GM21526 (cell line): Measurements from ENCODE around the gene PSMB3.
A peak's percentile ranks its signal among the peaks of the same experiment; 100 is the strongest.

ENCODE experiments used
- ATAC-seq: cut with Tn5 transposase; IDR thresholded peaks from one replicate; pipeline ENCODE4 v1.9.1; 2021; ENCODE audit warnings: moderate library complexity; ENCODE audit not compliant: unreplicated experiment, low FRiP score

Gene PSMB3

GRCh38 chr17:38752308-38753070 lies at the start of gene PSMB3:
Gene PSMB3, plus strand, starts transcription at chr17:38752741. Its CDS starts 86 bp downstream, at chr17:38752827.
- peak; percentile 73 for ATAC-seq

GRCh38 chr17:38702916-38703741 lies 49.4 kb upstream of the PSMB3 start:
- no peak for ATAC-seq

DNA sequence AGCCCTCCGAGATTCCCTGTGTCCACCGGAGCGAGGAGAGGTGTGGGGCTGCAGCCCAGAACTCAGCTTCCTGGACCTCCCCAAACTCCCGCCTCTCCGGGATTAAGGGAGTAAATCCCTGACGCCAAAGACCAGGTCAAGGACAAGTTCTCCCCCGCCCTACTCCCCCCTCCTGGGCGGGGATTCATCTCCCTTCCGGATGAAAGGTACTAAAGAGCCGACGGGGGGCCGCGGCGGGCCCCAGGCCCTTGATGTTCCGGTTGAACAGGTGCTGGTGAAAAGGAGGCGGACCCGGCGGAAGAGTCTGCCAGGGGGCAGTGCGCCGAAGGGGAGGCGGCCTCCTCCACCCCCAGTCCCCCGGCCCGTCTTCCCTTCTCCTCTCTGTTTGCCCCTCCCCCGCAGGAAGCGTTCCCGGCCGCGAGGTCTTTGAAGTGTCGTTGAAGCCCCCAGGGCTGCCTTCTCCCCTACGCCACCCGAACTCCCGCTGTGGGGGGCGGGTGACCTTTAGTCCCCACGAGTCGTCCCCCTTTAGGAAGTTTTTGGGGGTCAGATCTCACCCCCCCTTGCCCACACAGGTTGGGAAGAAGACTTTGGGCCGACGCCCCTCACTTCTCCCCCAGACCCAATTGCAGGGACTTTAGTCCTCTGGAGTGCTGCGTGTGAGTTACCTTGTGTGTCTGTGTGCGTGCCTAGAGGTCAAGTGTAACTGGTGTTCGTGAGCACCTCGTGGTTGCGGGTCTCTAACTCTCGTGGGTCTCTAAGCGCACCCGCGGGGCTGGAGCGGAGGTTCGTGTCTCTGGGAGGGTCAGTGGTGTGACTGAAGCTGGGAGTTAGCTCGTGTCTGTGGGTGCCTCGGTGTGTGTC lies 48.6 kb upstream of the PSMB3 start:
- ATAC-seq = no peak

GRCh38 chr17:38704606-38705522 lies 47.7 kb upstream of the PSMB3 start, which contains the start of gene MLLT6:
Gene MLLT6, plus strand, starts transcription at chr17:38705273. Its CDS starts 360 bp downstream, at chr17:38705633.
- no peak for ATAC-seq

DNA sequence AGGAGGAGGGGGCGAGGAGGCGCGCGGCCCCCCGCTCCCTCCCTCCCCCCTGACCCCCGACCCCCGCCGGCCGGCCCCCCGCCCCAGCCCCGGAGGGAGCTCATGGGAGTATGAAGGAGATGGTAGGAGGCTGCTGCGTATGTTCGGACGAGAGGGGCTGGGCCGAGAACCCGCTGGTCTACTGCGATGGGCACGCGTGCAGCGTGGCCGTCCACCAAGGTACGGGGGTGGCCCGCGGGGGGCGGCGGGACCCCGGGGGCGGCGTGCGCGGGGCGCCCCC lies 47.1 kb upstream of the PSMB3 start:
- ATAC-seq = no peak

DNA sequence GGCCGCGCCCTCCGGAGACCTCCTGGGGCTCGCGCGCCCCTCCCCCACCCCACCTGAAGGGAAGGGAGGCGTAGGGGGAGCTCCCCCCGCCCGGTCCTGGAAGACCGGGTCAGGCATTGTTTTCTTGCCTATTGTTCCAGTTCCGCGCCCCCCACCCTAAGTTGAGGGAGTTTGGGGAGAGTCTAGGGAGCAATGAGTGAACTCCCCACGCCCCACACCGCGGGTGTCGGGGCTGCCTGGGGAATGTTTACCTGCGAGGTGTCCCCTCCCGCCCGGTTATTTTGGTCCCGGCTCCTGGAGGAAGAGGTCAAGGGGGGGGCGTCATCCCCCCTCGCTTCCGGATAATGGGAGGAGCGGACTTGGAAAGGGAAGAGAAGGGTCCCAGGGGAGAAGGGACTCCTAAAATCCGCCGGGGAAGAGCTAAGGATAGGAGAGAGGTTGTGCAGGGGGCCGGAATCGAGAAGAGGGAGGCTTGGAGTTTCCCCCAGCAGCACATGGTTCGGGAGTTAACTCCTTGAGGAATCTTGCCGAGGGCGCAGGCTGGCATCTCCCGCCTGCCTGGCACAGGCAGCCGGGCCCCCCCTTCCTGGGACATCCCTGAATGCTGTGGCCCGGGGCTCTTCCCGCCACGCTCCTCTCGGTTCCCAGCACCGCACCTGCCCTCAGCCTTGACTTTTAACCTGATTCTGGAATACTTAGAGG lies 46.6 kb upstream of the PSMB3 start:
- no peak for ATAC-seq

DNA sequence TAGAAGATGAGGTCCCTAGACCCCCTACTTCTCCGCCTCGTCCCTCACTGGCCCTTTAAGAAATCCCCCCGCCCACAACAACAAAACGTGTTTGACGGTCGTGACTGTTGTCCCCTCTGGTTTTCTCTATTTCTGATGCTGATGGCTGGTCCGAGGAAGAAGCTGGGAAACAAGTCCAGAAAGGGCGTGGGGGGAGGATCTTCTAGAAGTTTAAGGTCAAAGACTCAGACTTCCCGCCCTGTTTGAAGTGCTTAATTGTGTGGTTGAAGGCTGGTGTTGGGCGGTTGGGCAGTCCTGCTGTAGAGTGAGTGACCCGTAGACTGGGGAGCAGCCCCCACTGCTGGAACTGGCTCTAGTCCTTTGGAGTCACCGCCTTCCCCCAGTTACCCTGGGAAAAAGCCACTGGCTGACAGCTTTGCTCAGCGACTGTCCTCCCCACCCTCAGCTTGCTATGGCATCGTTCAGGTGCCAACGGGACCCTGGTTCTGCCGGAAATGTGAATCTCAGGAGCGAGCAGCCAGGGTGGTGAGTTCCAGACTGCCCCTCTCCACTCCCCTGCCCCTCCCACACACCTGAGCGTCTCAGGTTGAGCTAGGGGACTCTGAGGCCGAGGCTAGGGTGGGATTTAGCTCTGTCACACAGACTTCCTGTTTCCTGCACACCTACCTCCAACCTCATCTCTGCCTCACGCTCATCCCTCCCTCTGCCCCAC lies 45.9 kb upstream of the PSMB3 start:
- no peak for ATAC-seq

DNA sequence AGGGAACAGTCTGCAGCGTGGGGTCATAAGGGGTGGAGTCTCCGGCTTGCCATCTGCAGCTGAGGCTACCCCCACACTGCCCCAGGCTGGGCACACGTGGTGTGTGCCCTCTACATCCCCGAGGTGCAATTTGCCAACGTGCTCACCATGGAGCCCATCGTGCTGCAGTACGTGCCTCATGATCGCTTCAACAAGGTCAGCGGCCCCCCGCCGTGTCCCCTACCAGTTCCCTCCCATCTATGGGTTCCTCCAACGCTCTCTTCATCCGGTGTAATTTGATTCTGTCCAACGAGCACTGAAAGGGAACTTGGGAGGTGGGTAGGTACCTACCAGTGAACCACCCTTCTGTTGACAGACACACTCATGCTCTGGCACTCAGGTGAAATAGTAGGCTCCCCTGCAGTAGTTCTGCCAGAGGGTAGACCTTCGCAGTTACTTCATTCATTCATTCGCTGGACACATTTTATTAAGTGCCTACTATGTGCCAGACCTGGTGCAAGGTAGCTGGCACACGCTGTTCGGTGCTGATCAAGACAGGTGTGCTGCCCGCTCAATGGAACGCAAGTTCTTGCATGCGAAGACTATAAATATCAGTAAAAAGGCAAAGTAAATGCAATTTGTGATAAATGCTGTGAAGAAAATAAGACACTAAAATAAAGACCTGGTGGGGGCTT lies 44.7 kb upstream of the PSMB3 start:
- no peak for ATAC-seq

GRCh38 chr17:38709104-38709820 lies 43.3 kb upstream of the PSMB3 start:
- ATAC-seq = no peak

- ATAC-seq = no peak
These were observed 42.5 kb upstream of the PSMB3 start for GRCh38 chr17:38709864-38710603.

- no peak for ATAC-seq
These were observed 42.0 kb upstream of the PSMB3 start for GRCh38 chr17:38710604-38710962.

DNA sequence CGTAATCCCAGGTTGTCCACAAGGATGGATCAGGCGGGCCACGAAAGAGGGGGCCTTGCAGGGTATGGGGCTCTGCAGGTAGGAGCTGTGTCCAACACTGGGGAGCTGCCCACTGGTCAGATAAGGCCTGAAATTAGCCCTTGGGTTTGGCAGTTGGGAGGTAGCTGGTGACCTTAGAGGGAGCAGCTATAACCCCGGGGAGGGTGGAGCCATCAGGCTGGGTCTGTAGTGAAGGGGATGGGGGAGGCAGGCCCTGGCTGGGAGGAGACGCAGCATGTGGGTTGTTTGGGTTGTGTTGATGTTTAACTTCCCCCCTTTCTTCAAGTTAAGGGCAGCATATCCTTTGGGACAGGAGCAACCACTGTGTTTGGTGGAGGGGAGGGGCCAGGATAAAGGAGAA lies 41.6 kb upstream of the PSMB3 start:
- ATAC-seq = no peak

- no peak for ATAC-seq
These were observed 40.6 kb upstream of the PSMB3 start for GRCh38 chr17:38711792-38712571.

GRCh38 chr17:38712593-38712992 lies 39.9 kb upstream of the PSMB3 start:
- ATAC-seq = no peak

GRCh38 chr17:38713456-38714075 lies 39.0 kb upstream of the PSMB3 start:
- ATAC-seq = no peak
